ENCODE measurements around the gene IQCE.

DNA sequence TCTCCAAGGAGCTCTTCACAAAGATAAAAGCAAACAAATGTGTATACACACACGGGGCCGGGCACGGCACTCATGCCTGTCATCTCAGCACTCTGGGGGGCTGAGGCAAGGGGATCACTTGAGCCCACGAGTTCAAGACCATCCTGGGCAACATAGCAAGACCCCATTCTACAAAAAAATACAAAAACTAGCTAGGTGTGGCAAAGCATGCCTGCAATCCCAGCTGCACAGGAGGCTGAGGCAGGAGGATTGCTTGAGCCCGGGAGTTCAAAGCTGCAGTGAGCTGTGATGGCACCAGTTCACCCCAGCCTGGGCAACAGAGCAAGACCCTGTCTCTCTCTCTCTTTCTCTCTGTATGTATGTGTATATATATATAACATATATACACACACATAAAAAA is 95.3 kb downstream of the IQCE start:
- TF ChIP-seq CTCF (IDR thresholded peaks at IDR 0.05 in 2 of 3, conservative IDR thresholded peaks at IDR 0.05 in 1 of 3; ENCODE audit: control insufficient read depth in 2 of 3, extremely low read depth in 1 of 3, insufficient read depth in 1 of 3, low read depth in 3 of 3, low read length in 3 of 3) (no peak), YBX1 (IDR thresholded peaks at IDR 0.05) (no peak), CBX5 (IDR thresholded peaks at IDR 0.05; ENCODE audit: low read depth) (no peak), TAF1 (IDR thresholded peaks at IDR 0.05; ENCODE audit: borderline replicate concordance, low read depth, low read length) (no peak), POLR2A (IDR thresholded peaks at IDR 0.05; ENCODE audit: low read depth, low read length) (no peak), JUND (IDR thresholded peaks at IDR 0.05; ENCODE audit: low read depth, low read length) (no peak), SRF (IDR thresholded peaks at IDR 0.05; ENCODE audit: low read depth in 2 of 2, low read length in 2 of 2) (no peak), SP1 (IDR thresholded peaks at IDR 0.05; ENCODE audit: low read depth, low read length) (no peak)
- TF ChIP-seq, protein P1, sequence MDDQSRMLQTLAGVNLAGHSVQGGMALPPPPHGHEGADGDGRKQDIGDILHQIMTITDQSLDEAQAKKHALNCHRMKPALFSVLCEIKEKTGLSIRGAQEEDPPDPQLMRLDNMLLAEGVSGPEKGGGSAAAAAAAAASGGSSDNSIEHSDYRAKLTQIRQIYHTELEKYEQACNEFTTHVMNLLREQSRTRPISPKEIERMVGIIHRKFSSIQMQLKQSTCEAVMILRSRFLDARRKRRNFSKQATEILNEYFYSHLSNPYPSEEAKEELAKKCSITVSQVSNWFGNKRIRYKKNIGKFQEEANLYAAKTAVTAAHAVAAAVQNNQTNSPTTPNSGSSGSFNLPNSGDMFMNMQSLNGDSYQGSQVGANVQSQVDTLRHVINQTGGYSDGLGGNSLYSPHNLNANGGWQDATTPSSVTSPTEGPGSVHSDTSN (IDR thresholded peaks at IDR 0.05; ENCODE audit: insufficient replicate concordance, low read depth, low read length), result no peak
- TF ChIP-seq, protein P2, sequence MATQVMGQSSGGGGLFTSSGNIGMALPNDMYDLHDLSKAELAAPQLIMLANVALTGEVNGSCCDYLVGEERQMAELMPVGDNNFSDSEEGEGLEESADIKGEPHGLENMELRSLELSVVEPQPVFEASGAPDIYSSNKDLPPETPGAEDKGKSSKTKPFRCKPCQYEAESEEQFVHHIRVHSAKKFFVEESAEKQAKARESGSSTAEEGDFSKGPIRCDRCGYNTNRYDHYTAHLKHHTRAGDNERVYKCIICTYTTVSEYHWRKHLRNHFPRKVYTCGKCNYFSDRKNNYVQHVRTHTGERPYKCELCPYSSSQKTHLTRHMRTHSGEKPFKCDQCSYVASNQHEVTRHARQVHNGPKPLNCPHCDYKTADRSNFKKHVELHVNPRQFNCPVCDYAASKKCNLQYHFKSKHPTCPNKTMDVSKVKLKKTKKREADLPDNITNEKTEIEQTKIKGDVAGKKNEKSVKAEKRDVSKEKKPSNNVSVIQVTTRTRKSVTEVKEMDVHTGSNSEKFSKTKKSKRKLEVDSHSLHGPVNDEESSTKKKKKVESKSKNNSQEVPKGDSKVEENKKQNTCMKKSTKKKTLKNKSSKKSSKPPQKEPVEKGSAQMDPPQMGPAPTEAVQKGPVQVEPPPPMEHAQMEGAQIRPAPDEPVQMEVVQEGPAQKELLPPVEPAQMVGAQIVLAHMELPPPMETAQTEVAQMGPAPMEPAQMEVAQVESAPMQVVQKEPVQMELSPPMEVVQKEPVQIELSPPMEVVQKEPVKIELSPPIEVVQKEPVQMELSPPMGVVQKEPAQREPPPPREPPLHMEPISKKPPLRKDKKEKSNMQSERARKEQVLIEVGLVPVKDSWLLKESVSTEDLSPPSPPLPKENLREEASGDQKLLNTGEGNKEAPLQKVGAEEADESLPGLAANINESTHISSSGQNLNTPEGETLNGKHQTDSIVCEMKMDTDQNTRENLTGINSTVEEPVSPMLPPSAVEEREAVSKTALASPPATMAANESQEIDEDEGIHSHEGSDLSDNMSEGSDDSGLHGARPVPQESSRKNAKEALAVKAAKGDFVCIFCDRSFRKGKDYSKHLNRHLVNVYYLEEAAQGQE (IDR thresholded peaks at IDR 0.05; ENCODE audit: low read depth, low read length), result no peak
